ENCODE measurements around the gene UGT2B15.
"Not testable (repeated sequence)": the region's sequence is repeated elsewhere in the genome, so short reads cannot be mapped to it uniquely, and the experiment has no call there.

UGT2B15 gene

DNA sequence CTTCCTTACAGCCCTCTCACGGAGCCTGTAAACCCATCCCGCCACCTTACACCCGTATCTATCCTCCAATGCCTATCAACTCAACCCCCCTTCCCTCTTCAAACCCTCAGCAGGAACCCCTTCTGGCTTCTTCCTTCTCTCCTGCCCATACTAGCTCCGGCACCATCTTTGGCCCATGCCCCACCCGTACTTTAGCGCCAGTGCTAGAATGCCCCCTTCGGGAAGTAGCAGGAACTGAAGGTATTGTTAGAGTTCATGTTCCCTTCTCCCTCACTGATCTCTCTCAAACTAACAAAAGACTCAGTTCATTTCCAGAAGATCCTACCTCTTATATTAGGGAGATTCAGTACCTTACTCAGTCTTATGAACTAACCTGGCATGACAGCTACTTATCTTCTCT is 2.7 kb upstream of the UGT2B15 start:
- no peak overlapping the region for H3K27ac Mint-ChIP-seq (ENCODE audit: low read depth)
- H3K9me3 Mint-ChIP-seq: peaks cover 24% of the 10 kb centered on the region
- DNase-seq (ENCODE audit: low spot score in 2 of 2): no peak
- ATAC-seq (replicated peaks; ENCODE audit: extremely low read depth, poor library complexity, severe bottlenecking): no peak
- no peak overlapping the region for H3K4me3 Mint-ChIP-seq
- H3K4me1 Mint-ChIP-seq: no peaks in the 10 kb centered on the region
- H3K36me3 Mint-ChIP-seq (ENCODE audit: insufficient read depth): no peaks in the 10 kb centered on the region
- no peaks in the 10 kb centered on the region for H3K27me3 Mint-ChIP-seq

DNA sequence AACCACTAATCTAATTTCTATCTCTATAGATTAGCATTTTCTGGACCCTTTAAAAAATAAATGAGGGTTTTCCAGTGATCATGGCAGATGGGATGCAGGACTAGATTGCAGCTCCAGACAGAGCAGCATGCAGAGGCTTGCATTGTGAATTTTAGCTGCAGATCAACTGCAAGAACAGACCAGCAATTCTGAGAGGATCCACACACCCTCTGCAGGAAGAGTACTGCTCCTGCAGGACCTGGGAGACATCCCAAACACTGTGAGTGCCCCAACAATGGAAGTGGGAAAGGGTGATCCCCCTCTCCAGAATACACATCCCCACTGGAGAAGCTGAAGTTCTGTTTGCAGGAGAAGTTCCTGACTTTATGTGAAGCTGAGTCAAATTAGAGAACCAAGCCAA is 765 bp upstream of the UGT2B15 start:
- not testable (repeated sequence) for H3K27me3 Mint-ChIP-seq; H3K4me3 Mint-ChIP-seq; H3K27ac Mint-ChIP-seq (ENCODE audit: low read depth); H3K4me1 Mint-ChIP-seq; DNase-seq (ENCODE audit: low spot score in 2 of 2); H3K36me3 Mint-ChIP-seq (ENCODE audit: insufficient read depth); ATAC-seq (replicated peaks; ENCODE audit: extremely low read depth, poor library complexity, severe bottlenecking)
- H3K9me3 Mint-ChIP-seq: peaks cover 17% of the 10 kb centered on the region

DNA sequence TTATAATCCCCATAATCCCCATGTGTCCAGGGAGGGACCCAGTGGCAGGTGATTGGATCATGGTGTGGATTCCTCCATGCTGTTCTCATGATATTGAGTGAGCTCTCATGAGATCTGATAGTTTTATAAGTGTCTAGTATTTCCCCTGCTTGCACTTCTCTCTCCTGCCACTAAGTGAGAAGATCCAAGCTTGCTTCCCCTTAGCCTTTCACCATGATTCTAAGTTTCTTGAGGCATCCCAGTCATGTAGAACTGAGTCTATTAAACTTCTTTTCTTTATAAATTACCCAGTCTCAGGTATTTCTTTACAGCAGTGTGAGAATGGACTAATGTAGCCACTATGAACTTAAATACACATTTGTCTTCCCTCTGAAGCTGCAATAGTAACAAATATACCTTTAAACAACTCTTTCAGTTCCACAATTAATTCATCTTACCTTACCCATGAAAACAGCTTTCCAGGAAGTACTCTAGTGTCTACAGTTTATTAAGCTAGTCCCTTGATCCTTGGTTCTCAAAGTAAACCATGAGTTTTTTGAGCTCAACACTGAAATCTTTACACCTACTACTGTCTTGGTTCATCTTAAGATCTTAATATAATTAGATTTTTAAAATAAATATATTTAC is 1.8 kb downstream of the UGT2B15 start:
- not testable (repeated sequence) for H3K27ac Mint-ChIP-seq (ENCODE audit: low read depth); H3K36me3 Mint-ChIP-seq (ENCODE audit: insufficient read depth); H3K4me1 Mint-ChIP-seq; H3K4me3 Mint-ChIP-seq; H3K27me3 Mint-ChIP-seq; DNase-seq (ENCODE audit: low spot score in 2 of 2); ATAC-seq (replicated peaks; ENCODE audit: extremely low read depth, poor library complexity, severe bottlenecking)
- H3K9me3 Mint-ChIP-seq: peaks cover 11% of the 10 kb centered on the region

DNA sequence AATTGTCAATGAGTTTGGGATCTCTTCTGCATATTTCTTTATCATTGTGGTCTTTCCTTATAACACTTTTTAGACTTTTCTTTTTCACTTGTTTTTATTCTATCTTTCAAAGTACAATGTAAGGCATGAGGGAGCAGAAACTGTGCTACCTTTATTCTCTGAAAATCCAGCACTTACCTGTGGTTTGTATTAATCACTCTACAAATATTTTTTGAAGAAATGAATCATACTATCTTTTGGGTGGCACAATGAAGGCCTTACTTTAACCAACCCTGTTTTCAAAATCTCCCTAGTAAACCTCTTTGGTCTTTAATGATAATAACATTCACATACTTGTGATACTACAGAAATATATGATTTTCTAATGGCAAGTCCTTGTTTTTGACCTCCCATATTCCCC is 2.9 kb downstream of the UGT2B15 start:
- not testable (repeated sequence) for H3K36me3 Mint-ChIP-seq (ENCODE audit: insufficient read depth); H3K27ac Mint-ChIP-seq (ENCODE audit: low read depth); ATAC-seq (replicated peaks; ENCODE audit: extremely low read depth, poor library complexity, severe bottlenecking); H3K4me1 Mint-ChIP-seq; DNase-seq (ENCODE audit: low spot score in 2 of 2); H3K9me3 Mint-ChIP-seq; H3K4me3 Mint-ChIP-seq; H3K27me3 Mint-ChIP-seq

DNA sequence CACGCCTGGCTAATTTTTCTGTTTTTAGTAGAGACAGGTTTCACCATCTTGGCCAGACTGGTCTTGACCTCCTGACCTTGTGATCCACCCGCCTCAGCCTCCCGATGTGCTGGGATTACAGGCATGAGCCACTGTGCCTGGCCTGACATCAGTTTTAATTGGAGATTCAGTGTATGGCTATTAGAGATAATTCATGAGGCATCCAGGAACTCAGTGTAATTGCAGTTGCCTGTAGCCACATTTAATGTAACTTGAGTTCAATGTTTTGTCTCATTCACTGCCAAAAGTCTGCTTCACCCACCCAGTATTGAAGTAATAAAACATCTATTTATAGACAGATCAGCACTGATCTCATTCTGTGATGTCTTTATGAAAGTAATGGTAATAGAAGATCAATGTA is 5.7 kb downstream of the UGT2B15 start:
- not testable (repeated sequence) for H3K36me3 Mint-ChIP-seq (ENCODE audit: insufficient read depth); H3K4me3 Mint-ChIP-seq; H3K27me3 Mint-ChIP-seq; H3K9me3 Mint-ChIP-seq; ATAC-seq (replicated peaks; ENCODE audit: extremely low read depth, poor library complexity, severe bottlenecking); H3K4me1 Mint-ChIP-seq; DNase-seq (ENCODE audit: low spot score in 2 of 2); H3K27ac Mint-ChIP-seq (ENCODE audit: low read depth)

DNA sequence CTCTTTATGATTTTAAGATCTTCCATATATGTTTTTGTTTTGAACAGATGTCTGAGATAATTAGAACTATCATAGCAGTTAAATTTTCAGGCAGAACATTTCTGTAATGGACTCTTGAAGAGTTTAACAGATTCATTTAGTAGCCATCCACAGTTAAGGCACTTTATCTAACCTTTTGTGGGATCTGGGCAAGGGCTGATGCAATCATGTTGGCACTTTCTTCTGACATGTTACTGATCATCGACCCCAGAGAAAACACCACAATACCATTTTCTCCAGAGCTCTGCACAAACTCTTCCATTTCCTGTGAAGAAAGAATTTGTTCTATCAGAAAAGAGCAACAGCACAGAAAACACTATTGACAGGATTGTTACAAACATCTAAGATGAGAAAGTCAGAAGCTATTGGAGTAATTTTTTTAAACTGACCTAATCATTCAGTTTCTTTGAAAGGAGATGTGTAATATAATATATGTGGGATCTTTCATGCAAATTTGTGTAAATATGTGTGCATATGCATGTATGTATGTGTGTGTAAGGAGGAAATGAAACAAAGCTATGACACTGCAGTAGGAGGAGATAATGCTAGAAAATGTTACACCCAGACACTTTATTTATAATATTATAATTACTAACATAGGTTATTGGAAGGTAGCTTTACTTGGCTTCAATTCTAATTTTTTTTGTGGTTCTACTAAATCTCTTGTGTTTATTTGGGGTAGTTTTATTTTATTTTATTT is 7.4 kb downstream of the UGT2B15 start:
- not testable (repeated sequence) for H3K27ac Mint-ChIP-seq (ENCODE audit: low read depth); H3K27me3 Mint-ChIP-seq; H3K4me3 Mint-ChIP-seq; ATAC-seq (replicated peaks; ENCODE audit: extremely low read depth, poor library complexity, severe bottlenecking); H3K4me1 Mint-ChIP-seq; DNase-seq (ENCODE audit: low spot score in 2 of 2); H3K9me3 Mint-ChIP-seq; H3K36me3 Mint-ChIP-seq (ENCODE audit: insufficient read depth)

DNA sequence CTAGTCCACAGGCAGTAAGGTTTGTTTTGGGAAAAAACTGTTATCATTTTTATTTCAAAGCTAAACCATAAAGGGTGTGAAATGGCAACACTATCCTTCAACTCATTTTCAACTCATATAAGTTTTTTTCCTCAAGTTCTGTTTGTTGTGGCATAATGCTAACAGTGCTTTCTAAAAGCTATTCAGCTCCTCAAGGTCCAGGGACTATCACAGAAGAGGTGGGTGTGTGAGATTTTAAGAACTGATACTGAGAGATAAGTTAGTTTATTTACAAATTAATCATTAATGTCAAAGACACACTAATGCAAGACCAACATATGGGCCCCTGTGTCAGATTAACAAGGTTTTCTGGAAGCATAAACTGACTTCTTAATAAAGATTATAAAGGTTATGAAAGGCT is 11.8 kb downstream of the UGT2B15 start:
- ATAC-seq (replicated peaks; ENCODE audit: extremely low read depth, poor library complexity, severe bottlenecking) (no peak), DNase-seq (ENCODE audit: low spot score in 2 of 2) (no peak)
- no peak overlapping the region for H3K4me3 Mint-ChIP-seq
- peaks cover 3% of the 10 kb centered on the region for H3K36me3 Mint-ChIP-seq (ENCODE audit: insufficient read depth)
- no peak overlapping the region for H3K27ac Mint-ChIP-seq (ENCODE audit: low read depth)
- H3K9me3 Mint-ChIP-seq: no peaks in the 10 kb centered on the region
- H3K4me1 Mint-ChIP-seq: no peaks in the 10 kb centered on the region
- H3K27me3 Mint-ChIP-seq: no peaks in the 10 kb centered on the region

DNA sequence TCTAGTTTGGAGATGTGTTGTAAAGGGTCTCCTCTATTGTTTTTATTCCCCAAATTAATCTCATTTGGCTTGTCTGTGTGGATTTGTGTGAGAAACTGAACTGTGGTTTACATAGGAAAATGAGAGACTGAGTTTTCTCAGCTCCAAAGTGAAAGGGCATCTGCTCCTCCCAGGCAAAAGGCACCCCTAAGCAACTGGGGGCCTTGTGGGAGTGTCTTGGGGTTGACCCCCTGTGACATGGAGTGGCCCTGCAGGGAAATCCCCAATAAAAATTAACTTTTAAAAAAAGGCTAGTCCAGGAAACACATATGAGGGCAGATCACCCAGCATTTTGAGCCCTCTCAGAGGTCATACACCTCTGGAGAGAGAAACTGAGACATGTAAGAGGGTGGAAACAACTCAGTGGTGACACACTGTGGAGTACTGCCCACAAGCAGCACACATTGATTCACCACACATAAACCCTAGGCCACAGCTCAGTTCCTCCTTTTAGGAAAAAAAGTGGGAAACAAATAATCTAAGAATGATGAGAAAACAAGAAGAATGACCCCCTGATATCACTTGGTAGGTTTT is 13.3 kb downstream of the UGT2B15 start:
- not testable (repeated sequence) for ATAC-seq (replicated peaks; ENCODE audit: extremely low read depth, poor library complexity, severe bottlenecking)

DNA sequence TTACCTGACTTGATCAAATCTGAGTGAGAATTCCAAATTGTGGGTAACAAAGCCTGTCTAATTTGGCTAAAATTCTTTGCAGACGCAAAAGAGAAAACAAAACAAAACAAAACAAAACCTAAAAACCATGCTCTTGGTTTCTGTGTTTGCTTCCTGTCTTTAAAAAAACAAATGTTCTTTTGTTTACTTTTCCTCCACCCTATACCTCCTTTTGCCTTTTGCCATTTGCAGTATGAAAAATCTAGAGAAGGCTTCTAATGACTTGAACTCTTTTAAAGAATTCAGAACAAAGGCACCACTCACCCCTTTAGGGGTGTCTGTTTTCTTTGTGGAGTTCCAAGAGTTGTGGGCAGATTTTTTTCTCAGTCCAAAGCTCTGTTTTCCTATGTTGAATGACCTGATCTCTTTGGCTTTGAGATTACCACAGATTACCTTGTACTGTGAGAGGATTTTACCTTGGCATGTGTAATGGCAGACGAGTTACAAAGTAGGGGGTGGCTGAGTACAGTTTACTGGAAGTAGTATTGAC is 13.9 kb downstream of the UGT2B15 start:
- H3K9me3 Mint-ChIP-seq: not testable (repeated sequence)

More for the DNA sequence above, 13.3 kb downstream of the UGT2B15 start:
- not testable (repeated sequence) for H3K4me1 Mint-ChIP-seq; H3K27ac Mint-ChIP-seq (ENCODE audit: low read depth); H3K4me3 Mint-ChIP-seq; H3K36me3 Mint-ChIP-seq (ENCODE audit: insufficient read depth); DNase-seq (ENCODE audit: low spot score in 2 of 2); H3K27me3 Mint-ChIP-seq; H3K9me3 Mint-ChIP-seq

DNA sequence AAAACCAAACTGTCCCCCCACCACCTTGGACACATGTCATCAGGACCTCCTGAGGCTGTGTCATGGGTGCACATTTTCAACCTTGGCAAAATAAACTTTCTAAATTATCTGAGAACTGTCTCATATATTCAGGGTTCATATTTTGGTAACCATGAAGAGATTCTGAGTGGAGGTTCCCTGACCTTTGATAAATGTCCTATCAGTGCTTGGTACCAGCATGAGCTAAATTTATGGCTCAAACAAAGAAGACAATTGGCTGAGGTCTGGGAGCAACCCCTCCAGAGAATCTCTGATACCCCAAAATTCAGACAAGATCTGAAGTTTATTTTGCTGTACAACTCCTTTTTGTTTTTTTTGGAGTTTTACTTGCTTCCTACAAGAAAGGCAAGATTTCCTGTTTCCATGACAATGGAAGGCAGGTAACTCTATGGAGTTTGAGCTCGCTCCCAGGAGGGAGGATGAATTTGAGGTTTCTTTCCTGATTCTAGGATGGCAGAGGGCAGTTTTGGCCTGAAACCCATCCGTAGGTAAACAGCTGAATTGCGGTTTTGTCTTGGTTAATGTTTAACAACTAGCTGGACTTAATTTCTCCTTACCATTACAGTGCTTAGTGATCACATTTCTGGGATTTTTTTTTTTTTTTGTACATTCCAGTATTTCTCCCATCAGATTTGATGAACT is 14.5 kb downstream of the UGT2B15 start:
- no peaks in the 10 kb centered on the region for H3K4me1 Mint-ChIP-seq
- no peaks in the 10 kb centered on the region for H3K9me3 Mint-ChIP-seq
- no peak overlapping the region for H3K27ac Mint-ChIP-seq (ENCODE audit: low read depth)
- no peaks in the 10 kb centered on the region for H3K27me3 Mint-ChIP-seq
- ATAC-seq (replicated peaks; ENCODE audit: extremely low read depth, poor library complexity, severe bottlenecking) (no peak), DNase-seq (ENCODE audit: low spot score in 2 of 2) (no peak)
- H3K4me3 Mint-ChIP-seq: no peak overlapping the region
- peaks cover 3% of the 10 kb centered on the region for H3K36me3 Mint-ChIP-seq (ENCODE audit: insufficient read depth)

More for the DNA sequence above, 13.9 kb downstream of the UGT2B15 start:
- not testable (repeated sequence) for H3K4me1 Mint-ChIP-seq; H3K4me3 Mint-ChIP-seq; DNase-seq (ENCODE audit: low spot score in 2 of 2); H3K36me3 Mint-ChIP-seq (ENCODE audit: insufficient read depth); H3K27ac Mint-ChIP-seq (ENCODE audit: low read depth); H3K27me3 Mint-ChIP-seq; ATAC-seq (replicated peaks; ENCODE audit: extremely low read depth, poor library complexity, severe bottlenecking)

DNA sequence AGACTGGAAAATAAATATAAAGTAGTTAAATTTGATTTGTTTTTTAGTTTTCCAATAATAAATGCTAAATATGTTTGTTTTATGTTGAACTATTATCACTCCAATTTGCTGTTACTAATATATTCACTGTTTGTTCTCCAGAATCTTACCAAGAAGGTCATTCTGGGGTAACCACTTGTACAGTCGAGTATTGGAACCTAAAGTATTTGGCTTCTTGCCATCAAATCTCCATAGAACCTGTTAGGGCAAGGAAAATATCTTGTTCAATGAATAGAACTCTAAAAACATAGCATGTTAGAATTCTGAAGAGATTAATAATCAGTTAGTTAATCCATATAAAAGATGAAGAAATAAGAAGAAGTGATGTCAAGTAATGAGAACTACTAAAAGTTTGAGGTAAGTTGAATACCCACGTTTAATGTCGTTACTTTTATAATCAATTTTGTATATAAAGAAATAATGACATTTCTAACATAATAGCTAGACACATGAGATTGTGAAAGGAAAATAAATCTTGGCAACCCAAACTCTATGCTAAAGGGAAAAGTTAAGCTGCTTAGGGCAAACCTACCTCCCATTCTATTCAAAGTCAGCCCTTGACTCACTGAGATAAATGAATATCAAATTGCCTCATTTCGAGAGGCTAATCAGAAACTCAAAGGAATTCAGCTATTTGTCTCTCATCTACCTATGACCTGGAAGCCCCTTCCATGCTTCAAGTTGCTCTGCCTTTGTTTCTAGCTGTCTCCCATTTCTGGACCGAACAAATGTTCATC is 15.3 kb downstream of the UGT2B15 start:
- Mint-ChIP-seq H3K4me3 (no peak overlapping the region), H3K27me3 (no peaks in the 10 kb centered on the region), H3K9me3 (no peaks in the 10 kb centered on the region), H3K27ac (ENCODE audit: low read depth) (no peak overlapping the region), H3K36me3 (ENCODE audit: insufficient read depth) (peaks cover 3% of the 10 kb centered on the region), H3K4me1 (no peaks in the 10 kb centered on the region)
- DNase-seq (ENCODE audit: low spot score in 2 of 2) (no peak), ATAC-seq (replicated peaks; ENCODE audit: extremely low read depth, poor library complexity, severe bottlenecking) (no peak)

DNA sequence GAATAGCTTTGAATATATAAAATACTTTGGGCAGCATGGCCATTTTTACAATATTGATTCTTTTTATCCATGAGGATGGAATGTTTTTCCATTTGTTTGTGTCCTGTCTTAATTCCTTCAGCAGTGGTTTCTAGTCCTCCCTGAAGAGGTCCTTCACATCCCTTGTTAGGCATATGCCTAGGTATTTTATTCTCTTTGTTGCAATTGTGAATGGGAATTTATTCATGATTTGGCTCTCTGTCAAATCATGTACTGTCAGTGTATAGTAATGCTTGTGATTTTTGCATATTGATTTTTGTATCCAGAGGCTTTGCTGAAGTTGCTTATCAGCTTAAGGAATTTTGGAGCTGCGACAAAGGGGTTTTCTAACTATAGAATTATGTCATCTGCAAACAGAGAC is 18.5 kb downstream of the UGT2B15 start:
- H3K36me3 Mint-ChIP-seq (ENCODE audit: insufficient read depth): no peaks in the 10 kb centered on the region
- no peak for DNase-seq (ENCODE audit: low spot score in 2 of 2)
- H3K9me3 Mint-ChIP-seq: peaks cover 5% of the 10 kb centered on the region
- no peaks in the 10 kb centered on the region for H3K27me3 Mint-ChIP-seq
- H3K4me3 Mint-ChIP-seq: no peak overlapping the region
- H3K27ac Mint-ChIP-seq (ENCODE audit: low read depth): no peak overlapping the region
- ATAC-seq (replicated peaks; ENCODE audit: extremely low read depth, poor library complexity, severe bottlenecking): no peak
- no peaks in the 10 kb centered on the region for H3K4me1 Mint-ChIP-seq
